AG04449 (cell line): Measurements from ENCODE around the gene HK2.
"Not testable (repeated sequence)": the region's sequence is repeated elsewhere in the genome, so short reads cannot be mapped to it uniquely, and the experiment has no call there.

Experiments used
- CTCF ChIA-PET: fragments of 350-600 bp; formaldehyde crosslinking; extraction: SDS; loops from one replicate; lab custom pipeline; 2021; ENCODE audit warnings: antibody characterized with exemption; lab: Yijun Ruan, JAX
- POLR2A ChIA-PET: fragments of 400-600, 350-600 bp; formaldehyde crosslinking; extraction: SDS; loops from one replicate; lab custom pipeline; 2020; ENCODE audit warnings: antibody characterized with exemption, inconsistent platforms; lab: Yijun Ruan, JAX
- DNase-seq: peaks from one replicate; pipeline ENCODE4 v3.0.0-alpha.2; 2010; ENCODE audit warnings: low read depth, low spot score
- H3K4me3 ChIP-seq: 2 replicates; pipeline ENCODE4 v1.5.1; 2011; ENCODE audit warnings: low read depth, mild to moderate bottlenecking, control low read depth, low read length
- CTCF ChIP-seq: IDR thresholded peaks from one replicate; pipeline ENCODE4 v1.5.1; 2011; ENCODE audit warnings: mild to moderate bottlenecking, moderate library complexity, low read length, control low read depth, inconsistent platforms; ENCODE audit not compliant: insufficient read depth; ENCODE audit errors: missing control alignments

HK2 gene

GRCh38 chr2:74833418-74834233, at the start of gene HK2:
Gene HK2, plus strand, starts transcription at chr2:74834127. Its CDS starts 454 bp downstream, at chr2:74834581.
- ChIA-PET CTCF (interaction anchor here (1.0 to 12.0 kb wide), 6 partner anchors 10 to 120 kb away, joined by 3 to 95 read pairs (median 6); no protein-coding TSS in a partner anchor), POLR2A (interaction anchor here (0.9 to 2.2 kb wide), 2 partner anchors 65 to 93 kb away, joined by 3 to 10 read pairs; no protein-coding TSS in a partner anchor)

GRCh38 chr2:74789271-74789670, 44.7 kb upstream of the HK2 start:
- CTCF ChIA-PET = no interaction called here
- no peak for TF ChIP-seq CTCF
- no peak overlapping the region for H3K4me3 ChIP-seq
- POLR2A ChIA-PET = no interaction called here
- no peak for DNase-seq

More at GRCh38 chr2:74833418-74834233, at the start of gene HK2:
- peak within 1 kb of the TSS; percentile 93 for H3K4me3 ChIP-seq
- DNase-seq = no peak
- no peak for TF ChIP-seq CTCF

- ChIA-PET CTCF (no interaction called here), POLR2A (interaction anchor here (0.5 kb wide), 1 partner anchor 208 kb away, joined by 3 read pairs; no protein-coding TSS in a partner anchor)
- DNase-seq = no peak
- no peak for TF ChIP-seq CTCF
- H3K4me3 ChIP-seq = no peak overlapping the region
Measured at GRCh38 chr2:74792282-74792681, 41.6 kb upstream of the HK2 start.

GRCh38 chr2:74794878-74795277, 39.0 kb upstream of the HK2 start:
- H3K4me3 ChIP-seq, CTCF ChIA-PET, DNase-seq, POLR2A ChIA-PET: not testable (repeated sequence)

- DNase-seq = no peak
- H3K4me3 ChIP-seq = no peak overlapping the region
- no peak for TF ChIP-seq CTCF
- ChIA-PET CTCF (no interaction called here), POLR2A (no interaction called here)
Measured at GRCh38 chr2:74806355-74806839, 27.5 kb upstream of the HK2 start.

- ChIA-PET CTCF (no interaction called here), POLR2A (no interaction called here)
- DNase-seq = no peak
- H3K4me3 ChIP-seq = no peak overlapping the region
- no peak for TF ChIP-seq CTCF
Measured at GRCh38 chr2:74806920-74807319, 27.0 kb upstream of the HK2 start.
